Upper lobe of left lung (tissue), 4 donors: Measurements from ENCODE around the gene NUDT3.

Experiments used
- CTCF ChIP-seq, 6 experiments: fragments of 450-650 bp in 4 of 6; fragments of 200-600 bp in 2 of 6; sonication (generic) in 2 of 6; IDR thresholded peaks; one replicate each; pipeline ENCODE4 v1.5.1; 2016 to 2019; ENCODE audit warnings: antibody characterized with exemption in 6 of 6
- POLR2AphosphoS5 ChIP-seq, 2 donors: sonication (generic); formaldehyde crosslinking; IDR thresholded peaks; one replicate each; pipeline ENCODE4 v1.5.1; 2017; ENCODE audit warnings: antibody characterized with exemption in 2 of 2

GRCh38 chr6:34315256-34315655, 77.2 kb downstream of the NUDT3 start:
- TF ChIP-seq POLR2AphosphoS5 (IDR thresholded peaks at IDR 0.05) (no peak), CTCF (IDR thresholded peaks at IDR 0.05) (no peak)
